Neural progenitor cell (in vitro differentiated cells): Measurements from ENCODE around the gene SLC45A1. TPM values are rescaled to one million over a fixed set of nuclear protein-coding genes. Genes with fewer than 3 reads are reported as not detected.
"Not testable (repeated sequence)": the region's sequence is repeated elsewhere in the genome, so short reads cannot be mapped to it uniquely, and the experiment has no call there.

ENCODE experiments used
- DNase-seq: peaks from one replicate; pipeline ENCODE4 v3.0.0-alpha.2; 2016; ENCODE audit warnings: low spot score
- H2AFZ ChIP-seq: fragments of 200-600 bp; sonication (generic); replicated peaks from 2 replicates; pipeline ENCODE4 v1.6.1; 2016; ENCODE audit warnings: antibody characterized with exemption
- H3F3A ChIP-seq: fragments of 200-600 bp; sonication (generic); 2 replicates; pipeline ENCODE4 v1.6.1; 2016; ENCODE audit warnings: antibody characterized with exemption, low read depth
- H3K27ac ChIP-seq: fragments of 200-600 bp; sonication (generic); 2 replicates; pipeline ENCODE4 v1.5.1; 2016; ENCODE audit warnings: mild to moderate bottlenecking
- H3K27me3 ChIP-seq: fragments of 200-600 bp; sonication (generic); 2 replicates; pipeline ENCODE4 v1.6.1; 2016; ENCODE audit warnings: mild to moderate bottlenecking, moderate library complexity
- H3K36me3 ChIP-seq: fragments of 200-600 bp; sonication (generic); 2 replicates; pipeline ENCODE4 v1.5.1; 2016
- H3K4me1 ChIP-seq: fragments of 200-600 bp; sonication (generic); 2 replicates; pipeline ENCODE4 v1.6.1; 2016; ENCODE audit warnings: mixed run types
- H3K4me2 ChIP-seq: fragments of 200-600 bp; sonication (generic); 2 replicates; pipeline ENCODE4 v1.6.1; 2016
- H3K4me3 ChIP-seq: fragments of 200-600 bp; sonication (generic); 2 replicates; pipeline ENCODE4 v1.5.1; 2016
- H3K79me2 ChIP-seq: fragments of 200-600 bp; sonication (generic); 2 replicates; pipeline ENCODE4 v1.6.1; 2016; ENCODE audit warnings: low read depth
- H3K9ac ChIP-seq: fragments of 200-600 bp; sonication (generic); 2 replicates; pipeline ENCODE4 v1.6.1; 2016
- H3K9me3 ChIP-seq: fragments of 200-600 bp; sonication (generic); 2 replicates; pipeline ENCODE4 v1.5.1; 2016; ENCODE audit warnings: low read depth
- H4K20me1 ChIP-seq: fragments of 200-600 bp; sonication (generic); 2 replicates; pipeline ENCODE4 v1.6.1; 2016; ENCODE audit warnings: low read depth
- H3K27ac Mint-ChIP-seq: 3 replicates; pipeline ENCODE4 v1.8.0; 2021; ENCODE audit warnings: mixed read lengths
- H3K27me3 Mint-ChIP-seq: 2 replicates; pipeline ENCODE4 v1.8.0; 2022; ENCODE audit warnings: low read depth, mild to moderate bottlenecking, inconsistent platforms, moderate library complexity, mixed read lengths; ENCODE audit not compliant: insufficient read depth
- H3K36me3 Mint-ChIP-seq: 3 replicates; pipeline ENCODE4 v1.8.0; 2021; ENCODE audit warnings: mixed read lengths
- H3K4me1 Mint-ChIP-seq: 3 replicates; pipeline ENCODE4 v1.8.0; 2021; ENCODE audit warnings: mixed read lengths
- H3K4me3 Mint-ChIP-seq: 3 replicates; pipeline ENCODE4 v1.8.0; 2021; ENCODE audit warnings: mild to moderate bottlenecking, moderate library complexity, mixed read lengths
- H3K9me3 Mint-ChIP-seq: 3 replicates; pipeline ENCODE4 v1.8.0; 2020; ENCODE audit warnings: mixed read lengths
- CTCF ChIP-seq: fragments of 200-600 bp; sonication (generic); IDR thresholded peaks from 2 replicates; pipeline ENCODE4 v1.5.1; 2017; ENCODE audit warnings: antibody characterized with exemption, mild to moderate bottlenecking
- EZH2 ChIP-seq: fragments of 200-600 bp; sonication (generic); IDR thresholded peaks from 2 replicates; pipeline ENCODE4 v1.6.1; 2017; ENCODE audit warnings: antibody characterized with exemption, mild to moderate bottlenecking, moderate library complexity
- EZH2phosphoT487 ChIP-seq: fragments of 200-600 bp; sonication (generic); IDR thresholded peaks from 2 replicates; pipeline ENCODE4 v1.6.1; 2017; ENCODE audit warnings: antibody characterized with exemption
- total RNA-seq: library from RNA; depleted of rRNA; stranded (reverse); fragments of >200 nt; gene quantifications from 2 replicates; pipeline ENCODE4 v1.2.3, GENCODE V29; 2015; ENCODE audit warnings: low replicate concordance

SLC45A1 gene
- total RNA-seq, 1 donor from 2014 or later = 1.1 TPM

GRCh38 chr1:8378178-8378577, 60.3 kb downstream of the SLC45A1 start:
- Histone ChIP-seq H3K9me3 (no peaks in the 10 kb centered on the region), H3F3A (peaks cover 45% of the 10 kb centered on the region), H3K79me2 (peaks cover 76% of the 10 kb centered on the region), H3K36me3 (no peaks in the 10 kb centered on the region), H3K27me3 (no peaks in the 10 kb centered on the region), H3K4me3 (no peak overlapping the region), H3K4me2 (peak overlapping the region; percentile 50), H4K20me1 (peaks cover 97% of the 10 kb centered on the region), H3K27ac (no peak overlapping the region), H3K9ac (no peak overlapping the region), H3K4me1 (peaks cover 63% of the 10 kb centered on the region), H2AFZ (no peak overlapping the region)
- Mint-ChIP-seq H3K4me1 (peaks cover 81% of the 10 kb centered on the region), H3K36me3 (peaks cover 20% of the 10 kb centered on the region), H3K4me3 (no peak overlapping the region), H3K27ac (no peak overlapping the region), H3K27me3 (peaks cover 9% of the 10 kb centered on the region), H3K9me3 (no peaks in the 10 kb centered on the region)
- DNase-seq = no peak
- no peak for TF ChIP-seq EZH2
- no peak for TF ChIP-seq CTCF
- no peak for TF ChIP-seq EZH2phosphoT487

GRCh38 chr1:8378981-8379470, 61.1 kb downstream of the SLC45A1 start:
- H3K4me1 Mint-ChIP-seq = peaks cover 77% of the 10 kb centered on the region
- Histone ChIP-seq H3K36me3 (no peaks in the 10 kb centered on the region), H4K20me1 (peaks cover 97% of the 10 kb centered on the region), H3K27me3 (no peaks in the 10 kb centered on the region), H3F3A (peaks cover 43% of the 10 kb centered on the region), H3K4me2 (peak overlapping the region; percentile 50), H3K9me3 (no peaks in the 10 kb centered on the region), H2AFZ (no peak overlapping the region), H3K4me1 (peaks cover 59% of the 10 kb centered on the region), H3K27ac (no peak overlapping the region), H3K9ac (no peak overlapping the region), H3K4me3 (no peak overlapping the region), H3K79me2 (peaks cover 84% of the 10 kb centered on the region)
- DNase-seq = no peak
- H3K36me3 Mint-ChIP-seq = peaks cover 21% of the 10 kb centered on the region
- no peak overlapping the region for H3K4me3 Mint-ChIP-seq
- H3K27me3 Mint-ChIP-seq = peaks cover 7% of the 10 kb centered on the region
- H3K9me3 Mint-ChIP-seq = no peaks in the 10 kb centered on the region
- TF ChIP-seq EZH2phosphoT487 = no peak
- TF ChIP-seq CTCF = no peak
- no peak for TF ChIP-seq EZH2
- H3K27ac Mint-ChIP-seq = no peak overlapping the region

- Mint-ChIP-seq H3K4me3 (no peak overlapping the region), H3K36me3 (peaks cover 21% of the 10 kb centered on the region), H3K27ac (peak overlapping the region; percentile 66), H3K27me3 (peaks cover 7% of the 10 kb centered on the region), H3K9me3 (no peaks in the 10 kb centered on the region), H3K4me1 (peaks cover 77% of the 10 kb centered on the region)
- Histone ChIP-seq H3K4me2 (no peak overlapping the region), H3K27me3 (no peaks in the 10 kb centered on the region), H3K9ac (no peak overlapping the region), H3K36me3 (no peaks in the 10 kb centered on the region), H4K20me1 (peaks cover 97% of the 10 kb centered on the region), H3K9me3 (no peaks in the 10 kb centered on the region), H3F3A (peaks cover 43% of the 10 kb centered on the region), H3K4me1 (peaks cover 59% of the 10 kb centered on the region), H3K27ac (no peak overlapping the region), H2AFZ (no peak overlapping the region), H3K4me3 (no peak overlapping the region), H3K79me2 (peaks cover 90% of the 10 kb centered on the region)
- DNase-seq = no peak
- TF ChIP-seq CTCF (no peak), EZH2phosphoT487 (no peak), EZH2 (no peak)
These were observed 61.7 kb downstream of the SLC45A1 start for GRCh38 chr1:8379513-8380186.

- Histone ChIP-seq H4K20me1 (peaks cover 97% of the 10 kb centered on the region), H3K4me1 (peaks cover 60% of the 10 kb centered on the region), H3K79me2 (peaks cover 91% of the 10 kb centered on the region), H3F3A (peaks cover 43% of the 10 kb centered on the region)
- not testable (repeated sequence) for H3K4me3 Mint-ChIP-seq, H3K4me2 ChIP-seq, H3K9ac ChIP-seq, H3K9me3 Mint-ChIP-seq, H2AFZ ChIP-seq, H3K4me3 ChIP-seq, H3K27ac ChIP-seq, H3K36me3 ChIP-seq, H3K9me3 ChIP-seq, DNase-seq, H3K27ac Mint-ChIP-seq, H3K27me3 Mint-ChIP-seq, H3K27me3 ChIP-seq
- Mint-ChIP-seq H3K36me3 (peaks cover 21% of the 10 kb centered on the region), H3K4me1 (peaks cover 76% of the 10 kb centered on the region)
These were observed 62.4 kb downstream of the SLC45A1 start for GRCh38 chr1:8380310-8380709.
